GM20000 (cell line): ENCODE results near the gene MDM1.

Experiments used
- DNase-seq: peaks from one replicate; pipeline ENCODE4 v3.0.0; 2012; ENCODE audit warnings: low spot score
- TF ChIP-seq, protein P1 (sequence below): IDR thresholded peaks from 2 replicates; pipeline ENCODE4 v1.5.1; 2012; ENCODE audit warnings: mild to moderate bottlenecking, control low read depth; ENCODE audit errors: extremely low read depth, missing control alignments

The MDM1 gene

DNA sequence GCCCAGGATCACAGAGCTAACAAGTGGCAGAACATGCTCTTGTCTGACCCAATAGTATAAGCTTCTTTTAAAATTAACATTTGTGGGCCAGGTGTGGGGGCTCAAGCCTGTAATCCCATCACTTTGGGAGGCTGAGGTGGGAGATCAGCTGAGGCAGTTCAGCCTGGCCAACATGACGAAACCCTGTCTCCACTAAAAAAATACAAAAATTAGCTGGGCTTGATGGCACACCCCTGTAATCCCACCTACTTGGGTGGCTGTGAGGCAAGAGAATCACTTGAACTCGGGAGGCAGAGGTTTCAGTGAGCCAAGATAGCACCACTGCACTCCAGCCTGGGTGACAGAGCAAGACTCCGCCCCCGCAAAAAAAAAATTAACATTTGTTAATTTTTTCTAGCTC is 45.8 kb downstream of the MDM1 start:
- DNase-seq: no peak
- TF ChIP-seq, protein P1, sequence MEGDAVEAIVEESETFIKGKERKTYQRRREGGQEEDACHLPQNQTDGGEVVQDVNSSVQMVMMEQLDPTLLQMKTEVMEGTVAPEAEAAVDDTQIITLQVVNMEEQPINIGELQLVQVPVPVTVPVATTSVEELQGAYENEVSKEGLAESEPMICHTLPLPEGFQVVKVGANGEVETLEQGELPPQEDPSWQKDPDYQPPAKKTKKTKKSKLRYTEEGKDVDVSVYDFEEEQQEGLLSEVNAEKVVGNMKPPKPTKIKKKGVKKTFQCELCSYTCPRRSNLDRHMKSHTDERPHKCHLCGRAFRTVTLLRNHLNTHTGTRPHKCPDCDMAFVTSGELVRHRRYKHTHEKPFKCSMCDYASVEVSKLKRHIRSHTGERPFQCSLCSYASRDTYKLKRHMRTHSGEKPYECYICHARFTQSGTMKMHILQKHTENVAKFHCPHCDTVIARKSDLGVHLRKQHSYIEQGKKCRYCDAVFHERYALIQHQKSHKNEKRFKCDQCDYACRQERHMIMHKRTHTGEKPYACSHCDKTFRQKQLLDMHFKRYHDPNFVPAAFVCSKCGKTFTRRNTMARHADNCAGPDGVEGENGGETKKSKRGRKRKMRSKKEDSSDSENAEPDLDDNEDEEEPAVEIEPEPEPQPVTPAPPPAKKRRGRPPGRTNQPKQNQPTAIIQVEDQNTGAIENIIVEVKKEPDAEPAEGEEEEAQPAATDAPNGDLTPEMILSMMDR: no peak

DNA sequence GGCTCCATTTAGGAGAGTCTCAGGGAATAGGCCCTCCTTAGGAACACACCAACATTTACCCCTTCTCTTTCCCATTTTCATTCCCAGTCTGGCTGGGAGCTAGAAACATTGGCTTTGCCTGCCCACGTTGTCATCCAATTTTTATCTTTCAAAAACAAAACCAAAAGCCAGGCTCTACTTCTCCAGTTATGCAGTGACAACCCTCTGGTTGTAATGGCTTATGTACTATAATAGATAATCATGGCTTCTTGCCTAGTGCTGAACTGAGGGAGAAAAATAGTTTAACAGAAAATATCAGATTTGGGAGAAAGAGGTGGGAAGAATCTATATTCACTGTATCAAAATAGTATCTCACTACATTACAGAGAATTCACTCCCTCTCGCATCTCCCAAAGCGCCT is 46.6 kb downstream of the MDM1 start:
- DNase-seq: no peak
- TF ChIP-seq, protein P1: no peak

DNA sequence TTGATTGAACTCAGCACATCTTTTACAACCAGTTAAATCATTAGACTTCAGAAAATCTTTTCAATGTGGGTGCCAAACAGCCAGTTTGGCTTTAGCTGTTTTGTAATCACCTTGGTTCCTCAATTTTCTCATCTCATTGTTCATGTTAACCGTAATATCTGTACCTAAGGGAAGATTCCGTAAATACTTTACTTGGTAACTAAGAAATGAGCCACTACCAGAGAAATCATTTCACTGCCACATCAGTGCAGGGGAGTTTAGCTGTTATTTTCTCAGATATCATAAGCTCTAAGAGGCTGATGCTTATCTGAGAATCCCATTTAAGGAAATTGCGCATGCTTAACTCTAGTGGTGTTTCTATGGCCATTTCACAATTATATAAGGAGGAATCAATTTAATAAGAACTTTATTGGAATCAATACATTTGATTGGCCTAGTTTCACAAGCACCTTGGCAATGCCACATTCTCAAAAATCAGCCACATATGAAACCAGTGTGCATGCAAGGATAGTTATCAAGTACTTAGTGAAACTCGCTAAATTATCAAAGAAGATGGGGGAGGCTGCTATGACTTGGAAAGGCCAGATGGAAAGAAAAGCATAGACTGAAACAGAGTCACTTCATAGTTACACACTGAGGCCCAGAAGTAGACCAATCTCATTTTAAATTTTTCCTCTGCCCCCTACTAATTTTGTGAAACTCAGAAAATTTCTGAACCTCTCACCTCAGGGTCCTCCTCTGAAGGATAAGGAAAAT is 50.7 kb downstream of the MDM1 start:
- no peak for DNase-seq

DNA sequence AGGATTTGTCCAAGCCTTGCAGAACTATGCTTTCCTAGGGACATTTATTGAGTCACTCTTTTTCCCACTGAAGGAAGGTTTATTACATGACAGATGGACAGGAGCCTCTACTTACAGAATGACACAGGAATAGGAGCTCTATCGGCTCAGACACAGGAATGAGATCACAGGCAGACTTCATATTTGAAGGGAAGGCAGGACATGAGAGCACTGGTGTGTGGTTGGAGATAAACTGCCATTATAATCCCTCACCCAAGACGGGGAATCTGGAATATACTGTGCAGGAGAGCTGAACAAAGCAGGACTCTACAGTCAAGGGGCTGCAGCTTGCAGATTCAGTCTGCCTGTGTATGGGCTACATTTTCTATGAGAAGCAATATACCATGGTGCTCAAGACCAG is 51.9 kb downstream of the MDM1 start:
- DNase-seq: no peak

More for the DNA sequence above, 50.7 kb downstream of the MDM1 start:
- TF ChIP-seq, protein P1: no peak

DNA sequence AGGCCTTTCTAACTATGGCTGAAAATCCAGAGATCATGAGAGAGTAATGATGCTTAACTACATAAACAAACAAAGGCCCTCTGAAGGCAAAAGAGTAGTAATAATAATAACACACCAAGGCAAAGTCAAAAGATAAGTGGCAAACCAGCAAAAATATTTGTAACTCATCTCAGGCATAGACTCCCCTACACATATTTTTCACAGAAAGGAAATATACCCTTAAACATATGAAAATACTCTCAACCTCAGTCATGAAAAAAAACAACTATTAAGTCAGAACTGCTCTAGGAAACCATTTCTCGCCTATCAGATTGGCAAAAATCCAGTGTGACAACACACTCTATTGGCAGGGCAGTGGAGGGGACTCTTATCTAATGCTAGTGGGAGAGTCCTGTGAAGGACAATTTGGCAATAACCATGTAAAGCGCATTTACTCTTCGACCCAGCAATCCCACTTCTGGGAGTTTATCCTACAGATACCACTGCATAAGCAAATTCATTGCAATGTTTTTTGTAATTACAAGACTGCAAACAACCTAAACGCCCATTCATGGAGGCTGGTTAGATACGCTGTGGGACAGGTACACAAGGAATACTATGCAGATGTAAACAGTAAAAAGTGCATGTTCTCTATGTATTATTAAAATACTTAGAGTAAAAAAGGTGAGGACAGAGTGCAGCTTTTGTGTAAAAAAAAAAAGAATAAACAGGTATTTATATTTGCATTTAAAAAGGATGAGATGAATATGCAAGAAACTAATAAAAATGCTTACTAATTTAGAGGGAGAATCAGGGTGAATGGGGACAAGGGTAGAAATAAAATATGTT is 52.7 kb downstream of the MDM1 start:
- DNase-seq: no peak

More for the DNA sequence above, 51.9 kb downstream of the MDM1 start:
- TF ChIP-seq, protein P1: no peak

DNA sequence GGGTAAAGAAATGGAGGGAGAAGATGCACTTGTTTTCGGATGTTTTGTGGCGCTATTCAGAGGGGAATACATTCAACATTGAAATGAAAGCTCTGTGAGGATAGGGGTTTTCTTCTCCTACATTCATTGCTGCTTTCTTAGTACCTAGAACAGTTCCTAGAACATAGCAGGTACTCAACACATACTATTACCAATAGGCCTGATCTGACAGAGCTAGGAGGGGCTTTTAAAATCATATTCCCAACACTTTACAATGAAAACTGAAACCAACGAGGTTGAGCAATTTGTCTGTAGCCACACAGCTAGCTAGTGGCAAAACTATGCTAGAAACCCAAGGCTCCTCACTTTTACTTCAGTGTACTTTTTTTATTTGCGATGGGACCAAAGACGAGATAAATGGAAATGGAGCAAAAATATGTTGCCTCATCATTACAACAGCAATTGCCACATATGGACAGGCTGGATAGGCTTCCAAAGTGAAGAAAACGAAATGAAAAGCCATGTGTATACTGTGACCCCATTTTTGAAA is 55.7 kb downstream of the MDM1 start:
- no peak for DNase-seq
- TF ChIP-seq, protein P1: no peak

More for the DNA sequence above, 52.7 kb downstream of the MDM1 start:
- TF ChIP-seq, protein P1: no peak

DNA sequence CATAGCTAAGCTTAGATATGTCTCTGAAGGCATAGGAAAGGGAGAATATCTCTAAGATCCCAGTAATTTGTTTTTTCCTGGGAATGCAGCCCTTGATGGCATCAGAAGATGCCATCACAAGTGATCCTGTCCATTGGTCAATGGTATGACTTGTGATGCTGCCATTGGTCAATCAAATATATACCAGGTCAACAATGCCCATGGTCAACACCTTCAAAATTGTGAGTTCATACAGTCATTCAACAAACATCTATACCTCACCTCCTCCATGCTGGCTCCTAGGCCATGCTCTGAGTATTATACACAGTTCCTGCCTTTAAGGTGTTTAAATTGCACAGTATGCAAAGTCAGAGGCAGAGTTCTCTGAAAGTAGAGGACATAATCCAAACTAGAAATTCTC is 59.4 kb downstream of the MDM1 start:
- DNase-seq: no peak
- TF ChIP-seq, protein P1: no peak
